Stimulated activated CD8-positive, alpha-beta memory T cell treated with anti-CD3 and anti-CD28 coated beads, Interleukin-12 subunit alpha, Interleukin-12 subunit beta, amount 100 ng/mL, for 1 hour (primary cell): ENCODE measurements around the gene RPS18.
A peak's percentile ranks its signal among the peaks of the same experiment; 100 is the strongest.
"Not testable (repeated sequence)": the region's sequence is repeated elsewhere in the genome, so short reads cannot be mapped to it uniquely, and the experiment has no call there.

ENCODE experiments used
- DNase-seq: peaks from one replicate; pipeline ENCODE4 v3.0.0-alpha.2; 2020; ENCODE audit warnings: low read depth

The RPS18 gene

GRCh38 chr6:33272275-33273128 lies 627 bp downstream of the RPS18 start:
- DNase-seq, result no peak

GRCh38 chr6:33273129-33273923 lies 1.5 kb downstream of the RPS18 start:
- no peak for DNase-seq

DNA sequence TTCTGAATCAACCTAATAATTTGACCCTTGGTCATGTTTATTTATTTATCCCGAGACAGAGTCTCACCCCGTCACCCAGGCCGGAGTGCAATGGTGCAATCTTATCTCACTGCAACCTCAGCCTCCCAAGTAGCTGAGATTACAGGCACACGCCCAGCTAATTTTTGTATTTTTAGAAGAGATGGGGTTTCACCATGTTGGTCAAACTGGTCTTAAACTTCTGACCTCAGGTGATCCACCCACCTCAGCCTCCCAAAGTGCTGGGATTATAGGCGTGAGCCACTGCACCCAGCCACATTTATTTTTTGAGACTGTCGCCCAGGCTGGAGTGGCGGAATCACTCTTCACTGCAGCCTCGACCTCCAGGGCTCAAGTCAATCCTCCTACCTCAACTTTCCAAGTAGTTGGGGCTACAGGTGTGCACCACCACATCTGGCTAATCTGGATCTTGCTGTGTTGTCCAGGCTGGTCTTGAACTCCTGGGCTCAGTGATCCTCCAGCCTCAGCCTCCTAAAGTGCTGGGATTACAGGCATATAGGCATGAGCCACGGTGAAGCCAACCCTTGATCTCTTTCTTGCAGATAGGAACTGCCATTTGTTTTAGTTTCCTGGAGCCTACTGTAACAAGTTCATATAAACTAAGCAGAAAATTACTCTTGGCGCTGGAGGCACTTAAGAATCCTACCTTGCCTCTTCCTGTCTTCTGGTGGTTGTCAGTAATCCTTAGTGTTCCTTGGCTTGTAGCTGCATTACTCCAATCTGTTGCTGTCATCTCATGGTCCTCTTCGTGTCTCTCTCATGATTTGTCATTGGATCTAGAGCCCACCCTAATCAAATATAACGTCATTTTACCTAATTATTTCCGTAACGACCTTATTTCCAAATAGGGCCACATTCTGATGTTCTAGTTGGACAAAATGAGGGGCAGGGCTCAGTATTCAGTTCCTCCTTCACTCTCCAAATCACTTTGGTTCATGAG lies 2.3 kb downstream of the RPS18 start:
- DNase-seq, result no peak

- DNase-seq, result not testable (repeated sequence)
Observed at GRCh38 chr6:33275795-33276580, 4.1 kb downstream of the RPS18 start.

- DNase-seq, result no peak
Observed at GRCh38 chr6:33276581-33276863, 4.6 kb downstream of the RPS18 start.

GRCh38 chr6:33276864-33277662 lies 5.2 kb downstream of the RPS18 start, which contains the start of gene B3GALT4:
Gene B3GALT4, plus strand, starts transcription at chr6:33277123. Its CDS starts 297 bp downstream, at chr6:33277420.
- peak; percentile 49 for DNase-seq

DNA sequence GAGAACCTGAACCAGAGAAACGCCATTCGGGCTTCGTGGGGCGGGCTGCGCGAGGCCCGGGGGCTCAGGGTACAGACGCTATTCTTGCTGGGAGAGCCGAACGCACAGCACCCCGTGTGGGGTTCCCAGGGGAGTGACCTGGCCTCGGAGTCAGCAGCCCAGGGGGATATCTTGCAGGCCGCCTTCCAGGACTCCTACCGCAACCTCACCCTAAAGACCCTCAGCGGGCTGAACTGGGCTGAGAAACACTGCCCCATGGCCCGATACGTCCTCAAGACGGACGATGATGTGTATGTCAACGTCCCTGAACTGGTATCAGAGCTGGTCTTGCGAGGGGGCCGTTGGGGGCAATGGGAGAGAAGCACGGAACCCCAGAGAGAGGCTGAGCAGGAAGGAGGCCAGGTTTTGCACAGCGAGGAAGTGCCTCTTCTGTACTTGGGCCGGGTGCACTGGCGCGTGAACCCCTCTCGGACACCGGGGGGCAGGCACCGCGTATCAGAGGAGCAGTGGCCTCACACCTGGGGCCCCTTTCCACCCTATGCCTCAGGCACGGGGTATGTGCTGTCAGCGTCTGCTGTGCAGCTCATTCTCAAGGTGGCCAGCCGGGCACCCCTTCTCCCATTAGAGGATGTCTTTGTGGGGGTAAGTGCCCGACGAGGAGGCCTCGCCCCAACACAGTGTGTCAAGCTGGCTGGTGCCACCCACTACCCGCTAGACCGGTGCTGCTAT lies 6.0 kb downstream of the RPS18 start:
- DNase-seq, result no peak

DNA sequence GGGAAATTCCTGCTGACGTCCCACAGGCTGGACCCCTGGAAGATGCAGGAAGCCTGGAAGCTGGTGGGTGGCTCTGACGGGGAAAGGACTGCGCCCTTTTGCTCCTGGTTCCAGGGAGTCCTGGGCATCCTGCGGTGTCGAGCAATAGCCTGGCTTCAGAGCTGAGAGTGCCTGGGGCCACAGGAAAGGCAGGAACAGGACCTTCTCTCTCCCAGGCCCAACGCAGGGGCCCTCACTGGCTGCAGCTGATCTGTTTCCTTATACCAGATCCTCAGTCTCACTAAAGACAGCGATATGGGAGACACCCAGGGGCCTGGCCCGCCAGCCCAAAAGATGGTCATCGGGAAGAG lies 6.5 kb downstream of the RPS18 start:
- no peak for DNase-seq

DNA sequence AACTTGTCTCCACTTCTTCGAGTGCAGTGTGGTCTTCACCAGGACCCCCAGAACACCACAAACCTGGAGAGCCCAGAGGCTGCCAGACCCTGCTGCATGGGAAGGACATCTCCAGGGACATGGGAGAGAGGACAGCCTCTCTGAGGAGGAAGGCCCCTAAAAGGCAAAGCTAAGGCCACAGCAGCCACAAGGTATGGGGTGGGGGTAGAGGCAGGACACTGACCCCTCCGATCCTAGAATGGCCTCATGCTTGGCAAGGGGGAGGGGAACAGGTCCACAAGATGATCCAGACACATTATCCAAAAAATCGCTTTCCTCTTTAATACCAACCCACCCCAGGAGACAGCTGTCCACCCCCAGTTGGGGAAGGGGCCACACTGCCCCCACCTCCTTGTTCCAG lies 6.9 kb downstream of the RPS18 start:
- no peak for DNase-seq

- no peak for DNase-seq
Observed at GRCh38 chr6:33279257-33279695, 7.4 kb downstream of the RPS18 start.

DNA sequence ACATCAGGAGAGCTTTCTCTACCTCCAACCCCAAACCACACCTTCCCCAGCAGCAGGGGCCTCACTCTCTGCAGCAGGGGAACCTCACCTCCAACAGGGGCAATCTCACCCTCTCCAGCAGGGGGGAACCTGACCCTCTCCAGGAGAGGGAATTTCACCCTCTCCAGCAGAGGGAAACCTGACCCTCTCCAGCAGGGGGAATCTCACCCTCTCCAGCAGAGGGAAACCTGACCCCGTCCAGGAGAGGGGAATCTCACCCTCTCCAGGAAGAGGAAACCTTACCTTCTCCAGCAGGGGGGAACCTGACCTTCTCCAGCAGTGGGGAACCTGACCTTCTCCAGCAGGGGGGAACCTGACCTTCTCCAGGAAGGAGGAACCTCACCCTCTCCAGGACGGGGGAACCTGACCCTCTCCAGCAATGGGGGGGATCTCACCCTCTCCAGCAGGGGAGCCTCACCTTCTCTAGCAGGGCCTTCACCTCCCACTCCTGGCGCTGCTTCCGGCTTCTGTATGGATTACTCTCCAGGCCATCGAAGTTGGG lies 8.2 kb downstream of the RPS18 start:
- DNase-seq, result no peak

DNA sequence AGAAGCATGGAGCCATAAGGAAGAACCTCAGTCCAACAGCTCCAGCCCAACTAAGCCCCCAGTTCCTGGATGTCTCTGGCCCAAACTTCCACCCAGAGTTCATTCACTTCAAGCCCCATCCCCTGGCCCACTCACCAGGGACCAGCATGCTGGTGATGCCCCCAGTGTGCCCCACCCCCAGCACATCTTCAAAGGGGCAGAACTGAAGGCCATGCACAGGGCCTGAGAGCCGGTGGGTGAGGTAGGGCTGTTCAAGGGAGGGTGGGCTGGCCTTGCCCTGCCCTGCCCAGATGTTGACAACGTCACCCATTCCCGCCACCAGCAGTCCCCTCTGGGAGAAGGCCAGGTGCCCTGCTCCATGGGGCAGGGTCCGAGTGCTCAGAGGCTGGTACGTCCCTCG lies 8.7 kb downstream of the RPS18 start:
- DNase-seq, result no peak

- DNase-seq, result not testable (repeated sequence)
Observed at GRCh38 chr6:33285214-33285613, 13.3 kb downstream of the RPS18 start.

GRCh38 chr6:33286946-33287914 lies 15.4 kb downstream of the RPS18 start:
- DNase-seq, result no peak

DNA sequence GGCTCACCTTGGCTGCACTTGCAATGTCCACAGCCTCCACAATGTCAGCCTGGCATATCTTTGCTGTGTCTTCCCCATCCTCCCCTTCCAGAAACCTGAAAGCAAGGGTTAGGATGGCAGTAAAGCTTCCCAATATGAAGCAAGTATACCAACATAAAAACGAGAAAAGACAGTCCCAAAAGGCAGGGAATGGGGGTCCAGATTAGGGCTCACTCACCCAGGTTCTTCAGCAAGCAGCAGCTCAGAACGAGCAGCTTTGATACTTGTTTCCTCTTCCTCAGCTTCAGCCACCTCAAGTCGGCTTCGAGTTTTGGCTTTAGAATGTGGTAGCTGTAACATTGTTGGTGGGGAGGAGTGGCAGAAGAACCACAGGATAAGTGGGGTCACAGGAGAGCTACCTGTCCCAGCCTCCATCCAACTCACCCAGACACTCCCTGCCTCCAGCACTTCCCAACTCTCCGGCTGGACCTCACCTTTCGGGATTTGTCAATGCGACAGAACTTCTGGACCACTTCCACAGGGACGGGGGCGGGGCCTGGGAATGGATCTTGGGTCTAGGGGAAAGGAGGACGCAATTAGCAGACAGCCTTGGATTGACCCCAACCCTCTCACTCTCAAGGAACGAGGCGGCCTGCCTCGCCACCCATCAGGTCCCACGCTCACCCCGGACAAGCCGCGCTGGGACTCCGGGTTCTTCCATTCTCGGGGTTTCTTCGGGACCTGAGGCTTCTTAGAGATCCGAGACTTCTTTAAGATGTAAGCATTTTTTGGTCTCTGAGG lies 16.5 kb downstream of the RPS18 start:
- DNase-seq, result no peak

- DNase-seq, result peak; percentile 65
Observed at GRCh38 chr6:33288921-33289783, 17.3 kb downstream of the RPS18 start, which contains the start of the genes PFDN6 and WDR46. Gene PFDN6, plus strand, starts transcription at chr6:33289601. Its CDS starts 256 bp downstream, at chr6:33289857. Gene WDR46, minus strand, starts transcription at chr6:33289239. Its CDS starts 69 bp downstream, at chr6:33289170.
